GM12873 (cell line): ENCODE results near the gene CYBC1.

Source experiments
- TF ChIP-seq, protein P1 (sequence below): IDR thresholded peaks from 2 replicates; pipeline ENCODE4 v1.5.1; 2012; ENCODE audit warnings: low read depth, mild to moderate bottlenecking, moderate library complexity, low read length, control low read depth; ENCODE audit not compliant: insufficient read depth; ENCODE audit errors: missing control alignments

CYBC1 gene

DNA sequence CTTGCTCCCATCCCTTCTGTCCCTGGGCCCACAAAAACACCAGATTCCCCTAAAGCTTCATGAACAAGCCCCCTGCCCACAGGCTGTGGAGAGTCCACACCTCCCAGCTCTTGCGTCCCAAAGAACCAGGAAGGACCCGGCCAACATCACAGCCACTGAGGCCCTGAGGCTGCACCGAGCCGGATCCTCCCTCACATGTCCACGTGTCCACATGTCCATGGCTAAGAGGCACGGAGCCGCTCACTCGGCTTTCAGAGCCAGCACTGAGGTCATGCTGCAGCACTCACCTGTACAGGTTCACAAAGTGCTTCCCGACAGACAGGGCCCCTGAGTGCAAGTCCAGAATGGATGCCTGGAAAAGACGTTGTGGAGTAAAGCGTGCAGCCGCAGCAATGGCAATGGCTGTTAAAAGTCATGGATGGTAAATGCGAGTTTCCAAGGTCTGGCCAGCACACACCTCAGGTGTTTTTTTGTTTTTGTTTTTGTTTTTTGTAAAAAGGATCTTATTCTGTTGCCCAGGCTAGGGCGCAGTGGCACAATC is 44.4 kb downstream of the CYBC1 start:
- TF ChIP-seq, protein P1, sequence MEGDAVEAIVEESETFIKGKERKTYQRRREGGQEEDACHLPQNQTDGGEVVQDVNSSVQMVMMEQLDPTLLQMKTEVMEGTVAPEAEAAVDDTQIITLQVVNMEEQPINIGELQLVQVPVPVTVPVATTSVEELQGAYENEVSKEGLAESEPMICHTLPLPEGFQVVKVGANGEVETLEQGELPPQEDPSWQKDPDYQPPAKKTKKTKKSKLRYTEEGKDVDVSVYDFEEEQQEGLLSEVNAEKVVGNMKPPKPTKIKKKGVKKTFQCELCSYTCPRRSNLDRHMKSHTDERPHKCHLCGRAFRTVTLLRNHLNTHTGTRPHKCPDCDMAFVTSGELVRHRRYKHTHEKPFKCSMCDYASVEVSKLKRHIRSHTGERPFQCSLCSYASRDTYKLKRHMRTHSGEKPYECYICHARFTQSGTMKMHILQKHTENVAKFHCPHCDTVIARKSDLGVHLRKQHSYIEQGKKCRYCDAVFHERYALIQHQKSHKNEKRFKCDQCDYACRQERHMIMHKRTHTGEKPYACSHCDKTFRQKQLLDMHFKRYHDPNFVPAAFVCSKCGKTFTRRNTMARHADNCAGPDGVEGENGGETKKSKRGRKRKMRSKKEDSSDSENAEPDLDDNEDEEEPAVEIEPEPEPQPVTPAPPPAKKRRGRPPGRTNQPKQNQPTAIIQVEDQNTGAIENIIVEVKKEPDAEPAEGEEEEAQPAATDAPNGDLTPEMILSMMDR = no peak

DNA sequence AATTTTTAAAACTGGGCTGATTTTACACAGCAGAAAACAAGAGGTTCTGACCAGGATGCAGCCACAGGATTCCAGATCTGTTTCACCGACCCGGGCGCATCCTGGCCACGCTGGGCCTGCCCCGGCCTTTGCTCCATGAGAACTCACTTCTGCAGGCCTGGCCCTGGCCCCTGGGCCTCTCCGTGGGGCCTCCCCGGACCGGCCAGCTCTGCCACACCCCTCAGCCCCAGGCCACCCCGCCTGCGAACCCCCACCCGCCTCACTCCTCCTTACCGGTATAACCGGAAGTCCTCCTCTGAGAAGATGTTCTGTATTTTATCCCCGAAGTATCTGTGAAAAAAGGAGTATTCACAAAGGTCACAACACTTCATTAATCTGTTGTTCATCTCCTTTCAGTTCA is 45.5 kb downstream of the CYBC1 start:
- TF ChIP-seq, protein P1 = no peak

DNA sequence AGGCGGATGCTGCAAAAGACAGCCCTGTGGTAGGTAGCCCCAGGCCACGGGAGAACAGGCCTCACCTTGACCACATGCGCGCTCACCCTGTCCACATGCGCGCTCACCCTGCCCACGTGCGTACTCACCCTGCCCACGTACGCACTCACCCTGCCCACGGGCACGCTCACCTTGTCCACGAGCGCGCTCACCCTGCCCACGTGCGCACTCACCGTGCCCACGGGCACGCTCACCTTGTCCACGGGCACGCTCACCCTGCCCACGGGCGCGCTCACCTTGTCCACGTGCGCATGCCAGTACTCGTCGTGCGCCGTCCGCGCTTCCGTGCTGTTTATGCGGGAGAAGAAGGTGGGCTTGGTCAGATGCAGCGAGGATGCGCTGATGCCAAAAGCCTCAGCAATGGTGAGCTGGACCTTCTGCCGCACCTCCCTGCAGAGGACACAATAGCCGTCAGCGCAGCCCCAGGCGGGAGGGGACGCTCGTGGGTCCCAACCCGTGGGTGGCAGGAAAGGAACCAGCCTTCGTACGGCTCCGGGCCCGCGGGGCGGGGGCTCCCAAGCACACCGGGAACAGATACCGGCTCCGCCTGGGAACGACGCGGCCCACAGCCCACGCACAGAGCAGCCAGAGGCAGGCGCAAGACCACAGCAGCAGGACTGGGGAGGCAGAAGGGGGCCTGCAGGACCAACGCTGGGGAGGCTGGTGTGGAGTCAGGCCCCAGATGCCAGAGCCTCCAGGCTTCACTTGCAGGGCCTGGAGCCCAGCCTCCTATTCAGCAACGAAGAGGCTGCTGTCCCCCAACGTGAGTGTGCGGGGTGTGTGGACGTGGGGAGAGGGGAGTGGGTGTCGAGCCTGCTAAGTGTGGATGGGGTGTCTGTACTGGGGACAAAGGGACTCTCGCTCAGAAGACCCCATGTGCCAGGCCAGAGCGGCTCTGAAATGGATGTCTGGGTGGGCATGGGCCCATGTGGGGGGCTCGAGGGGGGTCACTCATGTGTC is 46.6 kb downstream of the CYBC1 start:
- TF ChIP-seq, protein P1 = no peak

DNA sequence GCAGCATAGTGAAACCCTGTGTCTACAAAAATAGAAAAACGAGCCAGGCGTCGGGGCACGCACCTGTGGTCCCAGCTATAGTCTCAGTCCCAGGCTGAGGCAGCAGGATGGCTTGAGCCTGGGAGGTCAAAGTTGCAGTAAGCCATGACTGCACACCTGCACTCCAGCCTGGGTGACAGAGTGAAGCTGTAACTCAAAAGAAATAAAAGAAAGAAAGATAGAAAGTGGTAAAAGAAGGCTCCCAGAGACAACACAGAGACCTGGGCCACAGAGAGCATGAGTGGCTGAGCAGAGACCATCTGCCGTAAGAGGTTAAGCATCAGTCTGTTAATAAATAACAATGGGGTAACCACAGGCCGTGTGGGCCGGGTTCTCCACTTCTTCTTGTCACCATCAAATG is 47.7 kb downstream of the CYBC1 start:
- TF ChIP-seq, protein P1 = no peak

DNA sequence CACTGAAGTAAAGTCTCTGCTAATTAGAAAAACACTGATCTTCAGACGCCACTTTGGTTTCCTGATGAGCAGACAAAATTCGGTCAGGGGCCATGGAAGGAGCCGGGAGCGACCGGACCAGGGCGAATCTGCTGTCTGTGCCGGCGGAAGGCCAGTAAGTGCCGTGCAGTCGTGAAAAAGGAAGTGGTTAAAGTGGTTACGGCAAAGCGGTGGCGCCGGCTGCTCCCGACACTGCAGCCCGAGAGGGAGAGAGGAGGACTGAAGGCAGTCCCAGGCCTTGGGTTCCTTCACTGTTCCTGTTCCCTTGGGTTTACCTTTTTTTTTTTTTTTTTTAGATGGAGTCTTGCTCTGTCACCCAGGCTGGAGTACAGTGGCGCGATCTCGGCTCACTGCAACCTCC is 49.7 kb downstream of the CYBC1 start:
- TF ChIP-seq, protein P1 = no peak

DNA sequence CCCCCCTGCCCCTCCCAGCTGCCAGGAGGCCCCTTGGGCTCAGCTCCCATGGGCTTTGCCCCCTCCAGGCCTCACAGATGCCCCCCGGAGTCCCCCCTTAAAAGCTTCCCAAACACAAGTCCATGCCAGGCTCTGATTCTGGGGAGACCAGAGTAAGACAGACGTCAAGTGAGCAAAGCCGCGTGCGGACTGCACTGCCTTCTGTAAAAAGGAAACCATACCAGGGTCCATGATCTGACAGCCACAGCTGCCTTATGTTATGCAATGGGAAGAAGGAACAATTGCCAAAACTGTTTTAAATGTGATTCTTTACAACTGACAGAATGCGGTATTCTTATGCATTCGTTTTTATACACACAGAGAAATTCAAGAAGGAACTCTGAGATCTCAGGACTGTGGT is 50.3 kb downstream of the CYBC1 start:
- TF ChIP-seq, protein P1 = no peak

DNA sequence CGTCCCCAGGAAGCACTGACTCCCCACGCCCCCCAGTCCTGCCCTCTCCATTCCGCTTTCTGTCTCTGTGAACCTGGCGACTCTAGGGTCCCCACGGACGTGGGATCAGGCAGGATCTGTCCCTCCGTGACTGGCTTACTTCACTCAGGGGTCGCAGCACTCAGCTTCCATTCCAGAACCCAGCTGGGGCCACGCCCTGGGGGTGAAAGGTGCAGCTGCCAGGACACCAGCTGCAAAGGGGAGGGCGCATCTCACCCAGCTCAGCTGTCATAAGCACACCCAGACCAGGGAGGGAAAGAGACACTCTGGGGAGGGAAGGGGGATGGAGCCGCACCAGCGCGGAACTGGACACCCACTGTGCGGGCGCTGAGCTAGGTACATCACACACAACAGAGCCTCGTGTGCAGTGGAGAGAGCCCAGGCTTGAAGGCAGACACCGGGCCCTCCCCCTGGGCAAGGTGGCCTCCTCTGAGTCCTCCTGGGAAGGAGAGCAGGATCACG is 50.9 kb downstream of the CYBC1 start:
- TF ChIP-seq, protein P1 = no peak
